Measurements from ENCODE around the gene ACSM5.

DNA sequence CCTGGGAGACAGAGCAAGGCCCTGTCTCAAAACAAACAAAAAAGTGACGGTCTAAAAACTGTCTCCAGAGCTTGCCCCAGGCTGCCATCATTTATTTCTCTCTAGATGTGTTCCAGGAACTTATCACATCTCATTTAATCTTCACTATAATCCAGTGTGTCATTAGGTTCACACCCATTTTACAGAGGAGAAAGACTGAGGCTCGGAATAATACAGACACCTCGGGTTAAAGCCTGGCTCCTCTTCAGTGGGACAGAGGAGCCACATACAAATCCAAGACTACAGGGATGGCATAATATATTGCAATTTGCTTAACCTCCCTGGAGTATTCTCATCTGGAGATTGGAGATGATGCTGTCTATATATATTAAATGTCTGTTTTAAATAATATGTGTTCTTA, 10.7 kb upstream of the ACSM5 start:
- TF ChIP-seq EZH2phosphoT487 (IDR thresholded peaks at IDR 0.05; ENCODE audit: insufficient read depth, low read depth), result no peak
- TF ChIP-seq EZH2 (IDR thresholded peaks at IDR 0.05; ENCODE audit: insufficient read depth, poor library complexity, severe bottlenecking), result no peak

All from GM23248 (cell line).